HEK293 (cell line): ENCODE data around the gene ADH6.

Experiments
- CTCF ChIA-PET: fragments of 350-600 bp; formaldehyde crosslinking; extraction: SDS; loops from one replicate; lab custom pipeline; 2021; ENCODE audit warnings: antibody characterized with exemption; lab: Yijun Ruan, JAX
- POLR2A ChIA-PET: fragments of 300-600 bp; formaldehyde crosslinking; extraction: SDS; loops from one replicate; lab custom pipeline; 2020; ENCODE audit warnings: antibody characterized with exemption, inconsistent platforms; lab: Yijun Ruan, JAX
- H3K27ac ChIP-seq: fragments of 200-500 bp; sonication (Bioruptor generic); 2 replicates; pipeline ENCODE4 v1.5.1; 2014; ENCODE audit warnings: low read depth, low read length, control low read depth, inconsistent platforms; ENCODE audit errors: extremely low read depth
- H3K36me3 ChIP-seq, 2 experiments: fragments of 200-500 bp in 1 of 2; sonication (Bioruptor generic) in 1 of 2; 1 replicate in 1 of 2; 2 replicates in 1 of 2; pipeline ENCODE4 v1.5.1; 2014 to 2017; ENCODE audit warnings: inconsistent platforms in 2 of 2, low read length in 2 of 2; ENCODE audit not compliant: control insufficient read depth in 2 of 2, insufficient read depth in 1 of 2
- H3K4me1 ChIP-seq: fragments of 200-500 bp; sonication (Bioruptor generic); 2 replicates; pipeline ENCODE4 v1.5.1; 2014; ENCODE audit warnings: mild to moderate bottlenecking, low read length, inconsistent platforms; ENCODE audit not compliant: control insufficient read depth, insufficient read depth
- H3K4me3 ChIP-seq: 2 replicates; pipeline ENCODE4 v1.5.1; 2011; ENCODE audit warnings: low read depth, mild to moderate bottlenecking, control low read depth, low read length, moderate library complexity
- H3K9me3 ChIP-seq: fragments of 200-500 bp; sonication (Bioruptor generic); 2 replicates; pipeline ENCODE4 v1.5.1; 2014; ENCODE audit warnings: low read depth, low read length, inconsistent platforms; ENCODE audit not compliant: control insufficient read depth, insufficient read depth
- GFI1B ChIP-seq: fragments of 450-650 bp; formaldehyde crosslinking; IDR thresholded peaks from 2 replicates; pipeline ENCODE4 v1.5.1; 2016; ENCODE audit warnings: missing biosample characterization, missing genetic modification characterization
- GLI2 ChIP-seq: fragments of 450-650 bp; formaldehyde crosslinking; IDR thresholded peaks from 2 replicates; pipeline ENCODE4; 2017; ENCODE audit warnings: missing biosample characterization, missing genetic modification characterization, low read depth, borderline replicate concordance
- OSR2 ChIP-seq: fragments of 450-650 bp; formaldehyde crosslinking; IDR thresholded peaks from 2 replicates; pipeline ENCODE4 v1.5.1; 2016; ENCODE audit warnings: missing biosample characterization, missing genetic modification characterization
- PATZ1 ChIP-seq: fragments of 450-650 bp; formaldehyde crosslinking; IDR thresholded peaks from 2 replicates; pipeline ENCODE4 v1.5.1; 2016; ENCODE audit warnings: missing biosample characterization, missing genetic modification characterization
- PRDM10 ChIP-seq: fragments of 450-650 bp; formaldehyde crosslinking; IDR thresholded peaks from 2 replicates; pipeline ENCODE4 v1.5.1; 2016; ENCODE audit warnings: missing biosample characterization, missing genetic modification characterization
- REST ChIP-seq: fragments of 450-650 bp; formaldehyde crosslinking; IDR thresholded peaks from 2 replicates; pipeline ENCODE4 v1.5.1; 2016; ENCODE audit warnings: missing biosample characterization, missing genetic modification characterization
- ZBTB48 ChIP-seq: fragments of 450-650 bp; formaldehyde crosslinking; IDR thresholded peaks from 2 replicates; pipeline ENCODE4 v1.5.1; 2016; ENCODE audit warnings: missing biosample characterization, missing genetic modification characterization
- ZFHX2 ChIP-seq: fragments of 450-650 bp; formaldehyde crosslinking; conservative IDR thresholded peaks from 2 replicates; pipeline ENCODE4 v1.5.1; 2016; ENCODE audit warnings: missing biosample characterization, missing genetic modification characterization
- ZNF133 ChIP-seq: fragments of 450-650 bp; formaldehyde crosslinking; IDR thresholded peaks from 2 replicates; pipeline ENCODE4 v1.5.1; 2016; ENCODE audit warnings: missing biosample characterization, missing genetic modification characterization
- ZNF266 ChIP-seq: fragments of 450-650 bp; formaldehyde crosslinking; IDR thresholded peaks from 2 replicates; pipeline ENCODE4 v1.5.1; 2016; ENCODE audit warnings: missing biosample characterization, missing genetic modification characterization, low read depth
- ZNF280C ChIP-seq: fragments of 450-650 bp; formaldehyde crosslinking; IDR thresholded peaks from 2 replicates; pipeline ENCODE4 v1.5.1; 2016; ENCODE audit warnings: missing biosample characterization, missing genetic modification characterization
- ZNF280D ChIP-seq: fragments of 450-650 bp; formaldehyde crosslinking; IDR thresholded peaks from 2 replicates; pipeline ENCODE4 v1.5.1; 2016; ENCODE audit warnings: missing biosample characterization, missing genetic modification characterization
- ZNF621 ChIP-seq: fragments of 450-650 bp; formaldehyde crosslinking; IDR thresholded peaks from 2 replicates; pipeline ENCODE4 v1.5.1; 2017; ENCODE audit warnings: missing biosample characterization, missing genetic modification characterization
- ZNF624 ChIP-seq: fragments of 450-650 bp; formaldehyde crosslinking; IDR thresholded peaks from 2 replicates; pipeline ENCODE4 v1.5.1; 2017; ENCODE audit warnings: missing biosample characterization, missing genetic modification characterization
- ZNF830 ChIP-seq: fragments of 450-650 bp; IDR thresholded peaks from 2 replicates; pipeline ENCODE4 v1.5.0; 2018; ENCODE audit warnings: missing biosample characterization, missing genetic modification characterization, low read depth, mild to moderate bottlenecking, moderate library complexity

Gene ADH6

GRCh38 chr4:99207069-99207743 is 11.8 kb downstream of the ADH6 start:
- POLR2A ChIA-PET: no interaction called here
- Histone ChIP-seq H3K36me3 (no peaks in the 10 kb centered on the region), H3K4me3 (no peak overlapping the region), H3K27ac (no peak overlapping the region), H3K4me1 (no peaks in the 10 kb centered on the region), H3K9me3 (no peaks in the 10 kb centered on the region)
- TF ChIP-seq ZNF280C (no peak), REST (no peak), ZNF266 (tag by site-specific recombination) (no peak), PATZ1 (tag by site-specific recombination) (no peak), ZNF133 (tag by site-specific recombination) (no peak), ZNF621 (tag by site-specific recombination) (no peak), ZNF280D (tag by site-specific recombination) (no peak), PRDM10 (tag by site-specific recombination) (no peak), ZNF624 (tag by site-specific recombination) (no peak), ZBTB48 (tag by site-specific recombination) (no peak), OSR2 (tag by site-specific recombination) (no peak), GLI2 (no peak), ZFHX2 (tag by site-specific recombination) (no peak), ZNF830 (tag by site-specific recombination) (no peak), GFI1B (tag by site-specific recombination) (no peak)
- CTCF ChIA-PET: no interaction called here
